HG02642 (cell line): Measurements from ENCODE around the gene SNCB.

Experiments
- ATAC-seq: cut with Tn5 transposase; IDR thresholded peaks from one replicate; pipeline ENCODE4 v1.9.1; 2021; ENCODE audit warnings: mild to moderate bottlenecking; ENCODE audit not compliant: unreplicated experiment, poor library complexity

Gene SNCB

DNA sequence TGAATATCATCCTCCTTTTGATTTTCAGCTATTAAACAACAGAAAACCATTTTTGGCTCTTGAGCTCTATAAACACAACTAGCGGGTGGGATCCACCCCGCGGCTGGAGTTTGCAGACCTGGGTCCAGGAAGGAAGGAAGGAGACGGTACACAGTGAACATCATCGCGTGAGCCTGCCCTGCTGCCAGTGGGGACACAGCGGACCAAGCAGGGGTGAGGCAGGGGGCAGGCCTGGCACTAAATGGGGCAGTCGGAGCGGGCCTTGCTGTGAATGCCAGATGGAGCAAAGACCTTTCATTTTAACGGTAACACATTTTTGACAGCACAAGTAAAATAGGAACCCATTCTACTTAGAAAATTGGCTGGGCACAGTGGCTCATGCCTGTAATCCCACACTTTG, 31.3 kb upstream of the SNCB start:
- ATAC-seq: no peak

- peak; percentile 71 for ATAC-seq
Observed at GRCh38 chr5:176660860-176661641, 30.7 kb upstream of the SNCB start.

DNA sequence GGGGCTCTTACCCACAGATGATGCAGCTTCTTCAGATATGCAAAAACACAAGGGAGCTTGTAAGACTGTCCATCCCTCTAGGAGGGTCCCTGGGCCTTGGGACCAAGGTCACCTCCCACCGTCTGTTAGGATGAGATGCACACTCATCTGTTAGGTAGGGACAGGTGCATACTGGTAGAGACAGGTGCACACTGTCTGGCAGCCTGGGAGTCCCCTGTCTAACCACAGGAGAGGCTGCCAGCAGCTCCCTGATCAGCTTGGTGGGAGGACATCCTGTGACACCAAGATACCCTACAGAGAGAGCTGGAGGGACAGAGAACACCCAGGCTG, 30.2 kb upstream of the SNCB start:
- ATAC-seq: peak; percentile 21

DNA sequence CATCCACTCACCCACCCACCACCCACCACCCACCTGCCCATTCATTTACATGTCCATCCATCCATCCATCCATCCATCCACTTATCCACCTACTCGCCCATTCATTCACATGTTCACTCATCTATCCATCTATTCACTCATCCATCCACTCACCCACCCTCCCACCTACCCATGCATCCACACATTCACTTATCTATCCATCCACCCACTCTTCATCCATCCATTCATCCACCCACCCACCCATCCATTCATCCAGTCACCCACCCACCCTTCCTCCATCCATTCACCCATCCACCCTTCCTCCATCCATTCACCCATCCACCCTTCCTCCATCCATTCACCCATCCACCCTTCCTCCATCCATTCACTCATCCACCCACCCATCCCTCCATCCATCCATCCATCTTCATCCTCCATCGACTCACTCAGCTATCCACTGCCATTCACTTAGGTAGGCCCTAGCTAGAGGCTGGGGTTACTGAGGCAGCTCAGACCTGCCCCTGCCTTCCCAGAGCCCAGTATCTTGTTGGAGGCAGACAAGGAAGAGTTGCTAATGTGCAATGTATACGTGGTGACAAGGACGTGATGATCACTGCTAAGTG, 29.6 kb upstream of the SNCB start:
- ATAC-seq: no peak

DNA sequence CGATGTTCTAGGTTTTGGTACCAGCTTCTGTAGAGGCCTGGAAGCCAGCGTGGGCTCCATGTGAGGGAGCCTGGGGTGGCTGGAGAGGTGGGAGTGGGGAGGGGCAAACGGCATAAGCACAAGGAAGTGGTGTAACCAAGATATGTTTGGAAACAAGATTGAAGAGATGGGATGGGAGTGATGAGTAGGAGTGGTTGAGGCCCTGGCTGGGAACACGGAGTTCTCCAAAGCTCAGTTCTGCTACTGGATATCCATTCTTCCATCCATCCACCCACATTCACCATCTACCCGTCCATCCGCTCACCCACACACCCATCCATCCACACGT, 29.1 kb upstream of the SNCB start:
- no peak for ATAC-seq

DNA sequence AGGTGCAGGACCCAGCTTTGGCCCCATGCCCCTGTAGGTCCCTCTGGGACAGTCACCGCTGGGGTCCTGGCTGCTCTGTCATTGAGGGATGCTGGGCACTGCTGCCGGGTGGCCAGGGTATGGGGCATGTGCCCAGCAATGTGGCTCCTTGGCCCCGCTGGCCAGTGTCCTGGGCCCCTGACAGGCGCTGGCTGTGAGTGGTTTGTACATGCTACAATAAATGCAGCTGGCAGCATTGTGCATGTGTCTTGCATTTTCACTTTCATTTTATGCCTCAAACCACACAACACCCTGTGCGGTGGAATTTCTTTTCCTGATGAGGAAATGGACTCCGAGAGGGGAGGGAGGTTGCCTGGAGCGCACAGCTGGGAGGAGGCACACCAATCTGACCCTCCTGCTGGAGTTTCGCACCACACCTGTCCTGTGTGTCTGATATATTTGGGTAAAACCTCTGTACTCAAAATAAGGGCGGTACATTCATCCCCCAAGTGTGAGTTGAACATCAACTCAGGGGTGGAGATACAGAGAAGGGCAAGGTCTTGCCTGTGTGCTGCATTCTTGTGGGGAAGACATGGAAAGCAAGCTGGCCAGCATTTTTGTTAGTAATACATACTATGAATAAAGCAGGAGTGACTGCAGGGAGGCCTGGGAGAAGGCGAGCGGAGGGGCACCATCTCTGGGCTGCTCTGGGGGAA, 28.6 kb upstream of the SNCB start:
- no peak for ATAC-seq

DNA sequence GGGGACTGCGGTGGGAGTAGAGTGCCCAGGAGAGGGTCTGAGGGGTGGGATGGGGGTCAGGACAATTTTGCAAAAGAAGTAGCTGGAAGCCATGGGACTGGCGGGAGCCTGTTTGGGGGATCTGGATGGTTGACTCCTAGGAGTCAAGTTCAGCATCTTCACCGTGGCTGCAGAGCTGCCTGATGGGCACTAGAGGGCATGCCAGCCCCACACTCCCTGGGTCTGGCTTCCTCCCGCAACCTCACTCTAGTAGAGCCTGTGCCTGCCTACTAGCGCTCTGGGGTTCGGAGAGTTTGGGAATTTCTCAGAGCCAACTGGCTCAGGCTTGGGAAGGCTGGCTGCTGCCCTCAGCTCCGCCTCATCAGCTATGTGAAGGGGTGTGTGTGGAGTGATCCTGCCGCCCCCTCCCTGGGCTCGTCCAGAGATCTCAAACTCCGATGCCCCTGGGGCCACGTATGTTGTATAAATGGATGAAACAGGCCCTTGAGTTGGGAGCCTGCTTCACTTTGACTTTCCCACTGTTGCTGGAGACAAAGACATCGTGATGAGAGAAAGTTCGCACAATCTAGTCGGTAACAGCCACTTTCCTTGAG, 27.8 kb upstream of the SNCB start:
- ATAC-seq: no peak

DNA sequence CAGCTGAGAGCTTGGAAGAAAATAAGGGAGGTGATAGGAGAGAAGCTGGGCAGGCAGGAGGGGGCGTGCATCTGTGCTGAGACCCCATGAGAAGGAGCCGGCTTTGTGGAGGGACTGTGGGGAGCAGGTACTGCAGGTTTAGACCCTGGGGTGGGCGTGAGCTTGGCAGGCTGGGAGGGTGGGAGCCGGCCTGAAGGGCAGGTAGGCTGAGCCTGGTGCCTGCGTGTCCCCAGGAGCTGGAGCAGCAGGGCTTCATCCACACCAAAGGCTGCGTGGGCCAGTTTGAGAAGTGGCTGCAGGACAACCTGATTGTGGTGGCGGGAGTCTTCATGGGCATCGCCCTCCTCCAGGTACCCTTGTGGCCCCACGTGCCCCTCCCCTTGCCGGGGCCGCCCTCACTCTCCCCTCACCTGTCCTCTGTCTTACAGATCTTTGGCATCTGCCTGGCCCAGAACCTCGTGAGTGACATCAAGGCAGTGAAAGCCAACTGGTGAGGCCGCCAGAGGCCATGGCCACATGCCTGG, 26.2 kb upstream of the SNCB start:
- ATAC-seq: no peak

- ATAC-seq: no peak
Observed at GRCh38 chr5:176654856-176655255, 24.5 kb upstream of the SNCB start.

DNA sequence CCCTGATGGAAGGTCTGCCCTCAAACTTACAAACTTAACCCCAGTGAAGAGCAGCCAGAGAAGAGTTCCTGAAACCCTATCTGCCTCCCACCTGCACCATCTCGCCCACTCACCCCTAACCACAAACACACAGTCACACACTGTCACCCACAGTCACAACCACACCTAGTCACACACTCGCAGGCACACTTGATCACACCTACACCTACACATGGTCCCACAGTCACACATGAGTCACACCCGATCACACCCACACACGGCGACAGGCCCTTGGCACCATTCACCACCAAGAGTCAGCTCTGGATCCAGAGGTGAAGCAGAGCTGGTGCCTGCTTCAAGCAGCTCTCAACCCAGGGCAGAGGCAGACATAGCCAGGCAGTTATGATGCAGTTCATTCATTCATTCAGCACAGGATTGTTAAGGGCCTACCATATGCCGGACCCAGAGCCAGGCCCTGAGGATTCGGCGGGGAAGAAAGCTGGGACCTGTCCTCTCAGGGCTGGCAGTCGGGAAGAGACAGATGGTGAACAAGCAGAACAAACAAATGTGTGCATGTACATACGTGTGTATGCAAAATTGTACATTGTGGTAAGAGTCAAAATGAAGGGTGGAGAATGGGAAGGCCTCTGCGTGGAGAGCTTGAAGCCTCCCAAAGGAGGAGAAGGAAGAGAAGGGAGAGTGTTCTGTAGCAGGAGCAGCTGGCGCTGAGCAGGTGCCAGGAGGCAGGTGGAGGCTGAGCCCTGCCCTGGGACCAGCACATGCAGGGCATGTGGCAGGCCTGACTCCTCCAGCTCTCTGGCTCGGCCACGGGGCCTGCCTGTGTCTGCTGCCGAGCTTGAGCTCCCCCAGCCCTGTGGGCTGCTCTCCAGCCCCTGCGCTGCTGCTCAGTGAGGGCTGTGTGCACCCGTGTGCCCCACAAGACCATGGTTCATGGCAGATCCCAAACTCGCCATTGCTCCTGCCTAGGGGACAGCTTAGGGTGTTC, 23.4 kb upstream of the SNCB start:
- ATAC-seq: no peak

DNA sequence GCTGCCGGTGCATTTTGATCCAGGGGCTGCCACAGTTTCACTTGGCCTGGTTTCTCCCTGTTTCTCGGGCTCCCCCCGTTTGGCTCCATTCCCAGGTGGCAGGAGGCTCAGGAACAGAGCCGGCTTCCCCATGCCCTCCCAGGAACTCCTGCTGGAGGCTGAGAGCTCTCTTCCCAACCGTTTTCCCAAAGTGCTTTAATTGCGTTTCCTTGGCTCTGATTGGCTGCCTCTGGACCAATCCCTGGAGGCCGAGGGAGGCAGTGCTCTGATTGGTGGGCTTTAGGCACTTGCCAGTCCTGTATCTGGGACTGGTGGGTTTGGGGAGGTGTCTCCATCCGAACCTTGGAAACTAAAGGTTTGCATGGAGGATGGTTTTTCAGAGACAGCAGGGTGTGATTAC, 21.8 kb upstream of the SNCB start:
- ATAC-seq: no peak

DNA sequence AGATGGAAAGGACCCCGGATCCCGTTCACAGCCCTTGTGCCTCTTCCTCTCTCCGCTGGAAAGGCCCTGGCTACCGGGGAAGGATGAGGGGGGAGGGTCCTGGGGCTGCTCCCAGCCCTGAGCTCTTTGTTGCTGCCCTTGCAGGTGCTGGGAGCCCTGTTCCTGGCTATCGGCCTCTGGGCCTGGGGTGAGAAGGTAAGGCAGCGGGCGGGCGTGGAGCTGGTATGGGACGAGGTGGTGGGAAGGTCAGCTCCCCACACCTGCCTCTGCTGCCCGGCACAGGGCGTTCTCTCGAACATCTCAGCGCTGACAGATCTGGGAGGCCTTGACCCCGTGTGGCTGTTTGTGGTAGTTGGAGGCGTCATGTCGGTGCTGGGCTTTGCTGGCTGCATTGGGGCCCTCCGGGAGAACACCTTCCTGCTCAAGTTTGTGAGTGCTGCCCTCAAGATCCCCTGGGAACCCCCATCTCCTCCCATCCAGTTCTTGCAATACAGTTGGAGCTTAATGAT, 21.2 kb upstream of the SNCB start:
- ATAC-seq: no peak

GRCh38 chr5:176650354-176650884, 20.1 kb upstream of the SNCB start:
- no peak for ATAC-seq

GRCh38 chr5:176648474-176649194, 18.3 kb upstream of the SNCB start:
- ATAC-seq: no peak

GRCh38 chr5:176647843-176648473, 17.6 kb upstream of the SNCB start:
- no peak for ATAC-seq

GRCh38 chr5:176647030-176647842, 16.9 kb upstream of the SNCB start, which contains the start of gene TSPAN17:
Gene TSPAN17, plus strand, starts transcription at chr5:176647484. Its CDS starts 132 bp downstream, at chr5:176647616.
- ATAC-seq: peak; percentile 95

- ATAC-seq: peak; percentile 1
Observed at GRCh38 chr5:176646707-176647029, 16.3 kb upstream of the SNCB start.
